Measurements from ENCODE around the gene WDR70.
"Not testable (repeated sequence)": the region's sequence is repeated elsewhere in the genome, so short reads cannot be mapped to it uniquely, and the experiment has no call there.

WDR70 gene

DNA sequence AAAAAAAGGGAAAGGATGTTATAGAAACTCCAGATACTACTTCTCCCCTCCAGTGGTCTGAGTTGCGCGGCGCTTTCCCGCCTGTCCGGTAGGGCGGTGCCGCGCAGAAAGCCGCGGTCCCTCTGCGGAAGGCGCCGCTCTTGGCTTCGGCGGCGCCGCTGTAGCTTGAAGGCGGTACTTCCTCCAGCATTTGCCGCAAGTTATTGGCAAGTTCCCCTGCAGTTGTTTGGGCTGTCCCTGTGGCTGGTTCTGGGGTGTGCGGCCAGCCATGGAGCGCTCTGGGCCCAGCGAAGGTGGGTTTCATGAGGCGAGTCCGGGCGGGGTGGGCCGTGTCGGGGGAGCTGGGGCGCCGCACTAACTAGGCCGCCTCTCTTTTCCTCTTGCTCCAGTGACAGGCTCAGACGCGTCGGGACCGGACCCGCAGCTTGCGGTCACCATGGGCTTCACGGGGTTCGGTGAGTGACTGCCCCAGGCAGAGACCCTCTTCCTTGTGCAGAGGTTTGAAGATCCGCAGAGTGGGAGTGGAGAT is at the start of gene WDR70:
TSS of gene WDR70 (plus strand) at position 219 of the 529 bp plus-strand sequence. CDS start at position 269, 50 bp downstream.
- DNase-seq, result peak; percentile 84

- DNase-seq, result not testable (repeated sequence)
These were observed 44.4 kb upstream of the WDR70 start for GRCh38 chr5:37334754-37335153.

DNA sequence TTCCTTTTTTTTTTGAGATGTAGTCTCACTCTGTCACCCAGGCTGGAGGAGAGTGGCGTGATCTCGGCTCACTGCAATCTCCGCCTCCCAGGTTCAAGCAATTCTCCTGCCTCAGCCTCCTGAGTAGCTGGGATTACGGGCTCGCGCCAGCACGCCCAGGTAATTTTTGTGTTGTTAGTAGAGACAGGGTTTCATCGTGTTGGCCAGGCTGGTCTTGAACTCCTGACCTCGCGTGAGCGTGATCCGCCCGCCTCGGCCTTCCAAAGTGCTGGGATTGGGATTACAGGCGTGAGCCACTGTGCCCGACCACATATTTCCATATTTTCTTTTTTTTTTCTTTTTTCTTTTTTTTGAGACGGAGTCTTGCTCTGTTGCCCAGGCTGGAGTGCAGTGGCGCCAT is 36.4 kb upstream of the WDR70 start:
- DNase-seq, result not testable (repeated sequence)

- no peak for DNase-seq
These were observed 24.0 kb upstream of the WDR70 start for GRCh38 chr5:37355161-37355560.

GRCh38 chr5:37370550-37370863 is 8.6 kb upstream of the WDR70 start:
- DNase-seq, result no peak

DNA sequence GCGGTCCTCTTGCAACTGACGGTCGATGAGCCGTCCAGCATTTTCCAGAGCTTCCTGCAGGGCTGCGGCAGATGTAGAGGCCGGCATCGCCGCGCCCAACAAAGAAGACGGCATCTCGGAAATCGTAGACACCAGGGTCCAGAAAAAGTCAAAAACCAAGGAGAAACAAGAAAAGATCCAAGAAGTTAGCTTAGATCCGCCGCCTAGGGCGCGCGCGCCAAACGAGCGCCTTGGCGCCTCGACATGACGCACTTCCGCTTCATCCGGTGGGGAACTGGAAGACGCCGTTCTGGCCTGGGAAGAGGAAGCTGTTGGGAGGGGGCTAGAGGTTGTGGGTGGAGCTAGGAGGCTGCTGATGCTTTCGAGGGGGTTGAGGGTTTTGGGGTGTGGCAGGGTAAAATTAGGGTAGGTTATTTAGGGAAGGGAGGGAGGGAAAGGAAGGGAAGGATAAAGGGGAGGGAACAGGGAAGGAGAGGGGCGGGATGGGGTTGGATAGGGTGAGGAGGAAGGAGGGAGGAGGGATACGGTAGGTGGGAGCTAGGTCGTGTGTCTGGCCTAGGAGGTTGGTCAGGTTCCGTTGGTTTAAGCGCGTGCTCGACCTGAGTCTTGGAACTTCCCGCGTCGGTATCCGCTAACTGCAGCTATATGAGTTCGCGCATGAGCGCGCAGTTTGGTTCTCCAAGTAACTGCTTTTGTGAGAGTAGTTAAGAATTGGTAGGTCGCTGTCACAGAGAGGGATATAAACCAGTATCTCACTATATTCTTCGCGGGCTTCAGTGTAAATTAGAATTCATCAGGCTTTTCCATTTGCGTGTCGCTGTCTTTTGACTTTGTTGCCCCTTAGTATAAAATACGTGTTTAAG is 8.0 kb upstream of the WDR70 start, which contains the start of gene NUP155:
TSS of gene NUP155 (minus strand) at position 243 of the 863 bp plus-strand sequence. CDS start at position 114, 129 bp downstream.
- peak; percentile 91 for DNase-seq

DNA sequence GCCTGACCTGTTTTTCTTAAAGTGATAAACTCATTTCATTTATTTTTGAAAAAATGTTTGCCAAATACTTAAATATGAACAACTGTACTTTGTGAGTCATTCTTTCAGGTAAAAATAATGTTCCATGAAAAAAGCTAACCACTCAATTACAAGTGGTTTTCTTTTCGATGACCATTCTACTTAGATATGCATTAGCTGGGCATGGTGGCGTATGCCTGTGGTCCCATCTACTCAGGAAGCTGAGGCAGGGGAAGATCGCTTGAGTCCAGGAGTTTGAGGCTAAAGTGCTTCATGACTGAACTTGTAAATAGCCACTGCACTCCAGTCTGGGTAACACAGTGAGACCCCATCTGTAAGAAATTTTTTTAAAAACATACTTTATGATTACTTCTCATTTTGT is 4.0 kb upstream of the WDR70 start:
- no peak for DNase-seq

DNA sequence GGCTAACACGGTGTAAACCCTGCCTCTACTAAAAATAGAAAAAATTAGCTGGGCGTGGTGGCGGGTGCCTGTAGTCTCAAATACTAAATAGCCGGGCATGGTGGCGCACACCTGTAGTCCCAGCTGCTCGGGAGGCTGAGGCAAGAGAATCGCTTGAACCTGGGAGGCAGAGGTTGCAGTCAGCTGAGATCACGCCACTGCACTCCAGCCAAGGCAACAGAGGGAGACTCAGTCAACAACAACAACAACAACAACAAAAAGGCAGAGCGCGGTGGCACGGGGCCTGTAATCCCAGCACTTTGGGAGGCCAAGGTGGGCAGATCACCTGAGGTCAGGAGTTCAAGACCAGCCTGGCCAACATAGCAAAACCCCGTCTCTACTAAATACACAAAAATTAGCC is 1.1 kb upstream of the WDR70 start:
- not testable (repeated sequence) for DNase-seq

DNA sequence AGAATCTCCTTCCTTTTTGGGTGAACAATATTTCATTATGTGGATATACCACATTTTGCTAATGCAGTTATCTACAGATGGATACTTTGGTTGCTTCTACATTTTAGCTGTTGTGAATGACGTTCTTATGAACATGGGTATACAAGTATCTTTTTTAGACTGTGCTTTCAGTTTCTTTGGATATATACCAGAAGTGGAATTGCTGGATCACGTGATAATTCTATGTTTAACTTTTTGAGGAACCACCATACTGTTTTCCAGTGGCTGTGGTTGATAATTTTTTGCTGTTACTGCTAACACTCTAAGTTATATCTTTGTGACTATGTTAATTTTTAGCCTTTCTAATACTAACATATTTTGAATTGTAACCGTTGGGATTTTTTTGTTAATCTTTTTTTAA is 12.5 kb downstream of the WDR70 start:
- DNase-seq, result no peak

GRCh38 chr5:37396352-37396751 is 17.2 kb downstream of the WDR70 start:
- no peak for DNase-seq

- no peak for DNase-seq
These were observed 21.4 kb downstream of the WDR70 start for GRCh38 chr5:37400501-37400900.

DNA sequence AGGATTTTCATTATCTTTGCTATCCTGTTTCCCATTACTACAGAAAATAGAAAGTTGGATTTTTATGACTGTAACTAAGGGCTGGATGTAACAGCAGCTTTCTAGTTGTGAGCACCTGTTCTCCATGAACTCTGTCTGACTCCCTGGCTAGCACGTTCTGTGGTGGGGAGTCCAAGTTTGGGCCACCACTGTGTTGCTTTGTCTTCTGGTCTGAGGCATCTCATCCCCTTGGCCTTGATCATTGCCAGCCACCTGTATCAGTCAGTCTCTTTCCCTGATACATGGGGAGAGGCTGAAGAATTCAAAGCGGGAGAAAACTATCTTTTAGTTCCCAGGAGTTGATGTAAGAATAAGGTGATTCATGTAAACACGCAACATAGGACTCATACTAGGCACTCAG is 33.4 kb downstream of the WDR70 start:
- DNase-seq, result no peak

DNA sequence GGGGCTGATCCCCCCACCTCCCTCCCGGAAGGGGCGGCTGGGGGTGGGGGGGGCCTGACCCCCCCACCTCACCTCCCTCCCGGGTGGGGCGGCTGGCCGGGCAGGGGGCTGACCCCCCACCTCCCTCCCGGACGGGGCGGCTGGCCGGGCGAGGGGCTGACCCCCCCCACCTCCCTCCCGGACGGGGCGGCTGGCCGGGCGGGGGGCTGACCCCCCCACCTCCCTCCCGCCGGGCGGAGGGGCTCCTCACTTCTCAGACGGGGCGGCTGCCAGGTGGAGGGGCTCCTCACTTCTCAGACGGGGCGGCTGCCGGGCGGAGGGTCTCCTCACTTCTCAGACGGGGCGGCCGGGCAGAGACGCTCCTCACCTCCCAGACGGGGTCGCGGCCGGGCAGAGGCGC is 36.3 kb downstream of the WDR70 start:
- not testable (repeated sequence) for DNase-seq

GRCh38 chr5:37417347-37417746 is 38.2 kb downstream of the WDR70 start:
- no peak for DNase-seq

- DNase-seq, result no peak
These were observed 45.3 kb downstream of the WDR70 start for GRCh38 chr5:37424441-37424840.

DNA sequence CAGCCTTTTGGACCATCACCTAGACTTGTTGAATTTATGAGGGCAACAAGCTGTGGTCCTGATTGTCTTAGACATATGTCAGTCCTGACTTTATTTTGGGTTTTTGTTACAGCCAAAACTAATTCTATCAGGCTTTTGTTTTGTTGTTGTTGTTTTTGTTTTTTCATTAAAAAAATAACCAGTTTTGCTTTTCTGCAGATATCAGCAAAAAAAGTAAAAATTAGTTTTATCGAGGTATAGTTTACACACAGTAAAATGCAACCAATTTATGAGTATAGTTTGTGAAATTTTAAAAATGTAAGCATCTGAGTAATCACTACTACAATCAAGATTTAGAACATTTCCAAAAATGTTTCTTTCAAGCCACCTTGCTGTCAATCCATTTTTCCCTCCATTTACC is 48.9 kb downstream of the WDR70 start:
- no peak for DNase-seq

- DNase-seq, result no peak
These were observed 56.1 kb downstream of the WDR70 start for GRCh38 chr5:37435261-37435660.

GRCh38 chr5:37436146-37436934 is 57.2 kb downstream of the WDR70 start:
- DNase-seq, result no peak

- DNase-seq, result no peak
These were observed 58.6 kb downstream of the WDR70 start for GRCh38 chr5:37437711-37438110.

DNA sequence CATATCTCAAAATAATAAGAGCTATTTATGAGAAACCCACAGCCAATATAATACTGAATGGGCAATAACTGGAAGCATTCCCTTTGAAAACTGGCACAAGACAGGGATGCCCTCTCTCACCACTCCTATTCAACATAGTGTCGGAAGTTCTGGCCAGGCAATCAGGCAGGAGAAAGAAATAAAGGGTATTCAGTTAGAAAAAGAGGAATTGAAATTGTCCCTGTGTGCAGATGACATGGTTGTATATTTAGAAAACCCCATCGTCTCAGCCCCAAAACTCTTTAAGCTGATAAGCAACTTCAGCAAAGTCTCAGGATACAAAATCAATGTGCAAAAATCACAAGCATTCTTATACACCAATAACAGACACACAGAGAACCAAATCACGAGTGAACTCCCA is 66.7 kb downstream of the WDR70 start:
- not testable (repeated sequence) for DNase-seq

GRCh38 chr5:37448941-37449340 is 69.8 kb downstream of the WDR70 start:
- no peak for DNase-seq

- not testable (repeated sequence) for DNase-seq
These were observed 72.9 kb downstream of the WDR70 start for GRCh38 chr5:37451991-37452390.

GRCh38 chr5:37453252-37453651 is 74.1 kb downstream of the WDR70 start:
- DNase-seq, result not testable (repeated sequence)

Measured in CD4-positive, alpha-beta T cell treated with Interleukin-17A for 1 hour (primary cell).